H1 (cell line): ENCODE measurements around the gene ADCY6. TPM values are rescaled to one million over a fixed set of nuclear protein-coding genes. Genes with fewer than 3 reads are reported as not detected.

ENCODE experiments used
- BRCA1 ChIP-seq: IDR thresholded peaks from 2 replicates; pipeline ENCODE4 v1.6.1; 2012; ENCODE audit warnings: low read depth, low read length, improper control_type of control experiment
- CBX5 ChIP-seq: fragments of 300-800, 300-1000 bp; sonication (generic); IDR thresholded peaks from 2 replicates; pipeline ENCODE4 v1.7.1; 2016; ENCODE audit warnings: antibody characterized with exemption, low read length, low read depth
- E2F6 ChIP-seq: IDR thresholded peaks from 2 replicates; pipeline ENCODE4 v1.6.1; 2012; ENCODE audit warnings: inconsistent platforms
- YY1 ChIP-seq: IDR thresholded peaks from 2 replicates; pipeline ENCODE4 v1.6.1; 2011; ENCODE audit warnings: low read depth, mild to moderate bottlenecking, low read length
- polyA plus RNA-seq, 7 experiments: library from polyadenylated mRNA; depleted of rRNA in 3 of 7; stranded (reverse) in 5 of 7; unstranded in 2 of 7; fragments of >200 nt in 5 of 7; fragments of 200-250 nt in 2 of 7; gene quantifications; 1 replicate in 5 of 7; 2 replicates in 1 of 7; 4 replicates in 1 of 7; pipeline versions ENCODE4 v1.2.1 to v1.2.3, GENCODE V29; 2011 to 2013; ENCODE audit warnings: missing spikeins in 2 of 7, mixed read lengths in 2 of 7
- total RNA-seq: library from RNA; stranded (reverse); fragmentation: NEBNext Ultra II Directional; extraction: Animal tissue kit (Norgen Biotek cat#: 25700); gene quantifications from 2 replicates; pipeline ENCODE4 v1.2.1, GENCODE V29; 2021

ADCY6 gene
- total and polyA plus RNA-seq, 2 of the 8 experiments (the other 6 are each of a cell fraction or from before 2014, with no cell fraction given) = 11.7 to 17.5 TPM

DNA sequence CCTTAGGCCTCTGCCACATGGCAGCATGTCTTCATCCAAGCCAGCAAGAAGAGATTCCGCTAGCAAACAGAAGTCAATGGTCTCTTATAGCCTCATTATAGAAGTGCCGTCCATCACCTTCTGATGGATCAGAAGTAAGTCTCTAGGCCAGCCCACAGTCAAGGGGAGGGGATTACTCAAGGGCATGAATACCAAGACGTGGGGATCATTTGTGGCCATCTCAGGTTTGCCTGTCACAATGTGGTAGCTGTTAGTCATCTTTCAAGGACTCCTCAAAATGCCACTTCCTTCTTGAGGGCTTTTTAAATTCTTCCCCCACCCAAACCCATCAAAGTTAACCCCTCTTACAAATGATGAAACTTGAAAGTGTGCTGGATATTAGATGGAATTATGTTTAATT lies 8.1 kb upstream of the ADCY6 start (continued):
- TF ChIP-seq E2F6 = no peak
- no peak for TF ChIP-seq YY1
- no peak for TF ChIP-seq BRCA1
- no peak for TF ChIP-seq CBX5
- TF ChIP-seq, all 59 proteins: peak for 0
